ENCODE results near the gene DNAAF8.
A peak's percentile ranks its signal among the peaks of the same experiment; 100 is the strongest.

DNAAF8 gene

DNA sequence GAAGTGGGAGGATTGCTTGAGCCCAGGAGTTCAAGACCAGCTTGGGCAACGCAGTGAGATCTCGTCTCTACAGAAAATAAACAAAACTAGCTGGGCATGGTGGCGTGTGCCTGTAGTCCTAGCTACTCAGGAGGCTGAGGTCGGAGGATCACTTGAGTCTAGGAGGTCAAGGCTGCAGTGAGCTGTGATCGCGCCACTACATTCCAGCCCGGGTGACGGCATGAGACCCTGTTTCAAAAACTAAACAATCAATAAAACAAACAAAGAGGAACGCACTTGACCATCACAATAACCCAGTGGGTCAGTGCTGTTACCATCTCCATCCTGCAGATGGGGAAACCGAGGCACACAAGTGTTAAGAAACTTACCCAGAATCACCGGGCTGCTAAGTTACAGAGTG lies 18.9 kb downstream of the DNAAF8 start:
- DNase-seq = no peak

DNA sequence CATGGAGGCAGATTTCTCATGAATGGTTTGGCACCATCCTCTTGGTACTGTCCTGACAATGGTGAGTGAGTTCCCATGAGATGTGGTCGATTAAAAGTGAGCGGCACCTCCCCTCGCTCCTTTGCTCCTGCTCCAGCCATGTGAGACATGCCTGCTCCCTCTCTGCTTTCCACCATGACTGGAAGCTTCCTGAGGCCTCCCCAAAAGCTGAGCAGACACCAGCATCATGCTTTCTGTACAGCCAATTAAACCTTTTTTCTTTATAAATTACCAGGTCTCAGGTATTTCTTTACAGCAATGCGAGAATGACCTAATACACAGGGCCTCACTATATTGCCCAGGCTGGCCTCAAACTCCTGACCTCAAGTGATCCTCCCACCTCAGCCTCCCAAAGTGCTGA lies 20.5 kb downstream of the DNAAF8 start:
- no peak for DNase-seq

DNA sequence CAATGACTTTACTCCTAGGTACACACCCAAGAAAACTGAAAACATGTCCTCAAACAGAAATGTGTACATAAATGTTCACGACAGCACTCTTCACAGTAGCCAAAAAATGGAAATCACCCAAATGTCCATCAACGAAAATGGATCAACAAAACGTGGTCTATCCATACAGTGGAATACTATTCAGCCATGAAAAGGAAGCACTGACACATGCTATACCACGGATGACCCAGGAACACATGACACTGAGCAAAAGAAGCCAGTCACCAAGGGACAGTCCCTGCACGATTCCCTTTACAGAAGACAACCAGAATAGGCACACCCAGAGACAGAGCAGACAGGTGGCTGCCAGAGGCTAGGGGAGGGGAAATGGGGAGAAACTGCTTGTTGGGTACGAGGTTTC lies 21.4 kb downstream of the DNAAF8 start:
- DNase-seq = no peak

DNA sequence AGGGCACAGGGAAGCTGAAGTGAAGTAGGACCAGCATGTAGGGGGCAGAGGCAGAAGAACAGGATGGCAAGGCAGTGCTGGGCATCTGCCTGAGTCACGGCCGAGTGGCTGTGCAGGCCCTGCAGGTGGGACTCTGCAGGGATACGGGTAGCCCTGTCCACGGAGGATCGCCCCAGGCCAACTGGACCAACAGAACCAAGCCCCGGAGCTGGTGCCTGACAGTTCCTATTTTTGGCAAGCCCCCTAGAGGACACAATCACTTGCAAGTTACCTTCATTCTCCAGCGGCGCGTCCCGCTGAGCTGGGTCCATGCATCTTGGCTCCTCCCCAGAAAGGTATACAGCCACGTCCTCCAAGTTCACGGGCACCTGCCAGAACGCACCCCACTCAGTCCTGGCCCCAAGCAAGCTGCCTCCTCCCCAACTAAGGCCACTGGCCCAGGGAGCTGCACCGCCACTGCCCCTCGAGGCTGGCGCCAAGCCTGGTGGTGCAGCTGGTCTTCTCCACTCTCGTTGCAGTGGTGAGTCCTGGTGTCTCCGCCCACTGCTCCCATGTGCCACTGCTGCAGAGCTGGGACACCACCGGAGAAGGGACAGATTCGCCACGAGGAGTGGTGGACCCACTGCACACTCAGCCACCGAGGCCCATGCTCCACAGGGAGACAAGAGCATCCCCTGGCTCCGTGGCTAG lies 26.0 kb downstream of the DNAAF8 start:
- no peak for DNase-seq

DNA sequence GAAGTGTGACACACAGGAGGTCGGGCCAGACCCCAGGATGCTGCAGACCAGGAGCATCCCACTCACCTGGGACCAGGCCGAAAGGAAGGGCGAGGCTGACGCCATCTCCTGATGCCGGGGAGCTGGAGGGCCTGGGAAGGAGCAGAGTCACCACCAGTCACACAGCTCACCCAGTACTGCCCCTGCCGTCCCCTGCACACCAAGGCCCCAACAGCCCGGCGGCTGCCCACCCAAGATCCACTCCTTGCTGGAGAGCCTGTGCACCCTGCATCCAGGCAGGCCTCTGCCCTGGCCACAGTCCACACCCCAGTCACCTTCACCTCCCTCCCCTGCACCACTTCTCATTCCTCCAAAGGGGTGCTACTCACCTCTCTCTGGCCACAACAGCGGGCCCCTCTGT lies 27.9 kb downstream of the DNAAF8 start:
- DNase-seq = no peak

DNA sequence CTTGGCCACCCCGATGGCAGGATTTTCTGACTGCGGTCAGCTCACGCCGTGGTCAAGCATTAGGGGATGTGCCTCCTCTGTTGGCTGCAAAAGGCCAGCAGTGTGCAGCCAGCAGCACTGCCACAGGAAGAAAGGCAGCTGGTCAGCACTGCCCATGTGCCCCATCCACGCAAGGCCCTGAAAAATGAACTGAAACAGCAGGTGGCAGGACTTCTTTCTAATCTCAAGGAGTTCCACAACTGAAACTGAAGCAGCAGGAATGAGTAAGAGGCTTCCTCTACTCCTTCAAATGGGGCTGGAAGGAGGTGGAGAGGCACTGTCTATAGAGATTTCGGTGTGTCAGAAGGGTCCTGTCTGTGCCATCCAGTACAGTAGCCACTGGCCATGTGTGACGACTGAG lies 29.5 kb downstream of the DNAAF8 start:
- DNase-seq = no peak

DNA sequence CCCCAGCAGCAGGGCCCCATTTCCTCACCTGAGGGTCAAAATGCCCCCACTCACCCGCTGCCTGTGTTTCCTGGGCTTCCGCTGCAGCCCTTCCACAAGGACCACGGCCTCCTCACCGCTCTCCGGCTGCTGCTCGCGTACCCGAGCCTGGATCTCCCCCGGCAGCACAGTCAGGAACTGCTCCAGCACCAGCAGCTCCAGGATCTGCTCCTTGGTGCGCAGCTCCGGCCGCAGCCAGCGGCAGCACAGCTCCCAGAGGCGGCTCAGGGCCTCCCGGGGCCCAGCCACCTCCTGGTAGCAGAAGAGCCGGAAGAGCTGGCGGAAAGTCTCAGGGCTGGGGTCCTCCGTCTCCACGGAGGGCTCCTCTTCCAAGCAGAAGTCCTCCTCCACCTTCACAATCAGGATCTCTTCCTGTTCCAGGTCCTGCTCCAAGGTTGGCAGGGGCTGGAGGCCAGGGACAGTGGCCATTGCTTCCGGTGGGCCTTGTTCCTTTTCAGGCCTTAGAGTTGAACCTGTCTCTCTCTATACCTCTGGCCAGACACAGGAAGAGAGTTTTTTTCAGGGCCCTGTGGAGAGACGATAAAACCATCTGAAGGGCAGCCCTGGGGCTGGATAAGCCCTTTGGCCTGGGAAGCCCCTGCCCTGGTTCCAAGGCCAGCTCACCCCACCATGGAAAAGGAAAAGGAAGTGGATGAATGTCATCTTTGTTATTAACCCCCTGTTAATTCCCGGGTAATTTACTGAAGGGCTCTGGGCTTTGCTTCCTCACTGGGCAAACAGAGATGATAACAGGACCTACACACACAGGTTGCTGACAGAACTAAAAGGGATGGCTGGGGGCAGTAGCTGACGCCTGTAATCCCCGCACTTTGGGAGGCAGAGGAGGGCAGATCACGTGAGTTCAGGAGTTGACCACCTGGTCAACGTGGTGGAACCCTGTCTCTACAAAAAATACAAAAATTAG lies 31.5 kb downstream of the DNAAF8 start:
- no peak for DNase-seq

DNA sequence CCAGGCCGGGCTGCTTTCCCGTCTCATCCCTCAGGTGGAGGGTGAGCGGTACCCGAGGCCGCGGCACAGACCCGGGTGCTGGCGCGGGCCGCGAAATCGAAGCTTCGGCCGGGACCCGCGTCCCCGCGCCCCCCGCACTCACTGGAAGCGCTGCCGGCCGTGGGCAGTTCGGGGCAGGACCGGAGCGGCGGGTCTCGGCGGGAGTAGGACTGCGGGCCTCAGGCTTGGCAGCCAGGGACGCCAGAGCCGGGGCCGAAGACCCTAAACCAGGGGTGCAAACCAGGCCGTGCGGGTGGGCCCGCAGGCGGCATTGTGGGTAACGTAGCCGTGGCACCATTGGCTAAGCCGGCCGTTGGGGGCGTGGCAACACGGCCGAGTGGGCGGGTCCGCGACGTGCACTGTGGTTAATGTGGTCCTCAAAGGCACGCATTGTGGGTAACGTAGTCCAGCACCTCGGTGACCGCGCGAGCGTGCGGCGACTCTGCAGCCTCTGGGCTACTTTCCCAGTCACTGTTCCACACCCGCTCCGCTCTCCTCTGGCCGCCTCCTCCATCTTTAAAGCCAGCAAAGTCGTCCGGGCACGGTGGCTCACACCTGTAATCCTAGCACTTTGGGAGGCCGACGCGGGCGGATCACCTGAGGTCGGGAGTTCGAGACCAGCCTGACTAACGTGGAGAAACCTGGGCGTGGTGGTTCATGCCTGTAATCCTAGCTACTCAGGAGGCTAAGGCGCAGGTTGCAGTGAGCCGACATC lies 32.7 kb downstream of the DNAAF8 start, which contains the start of gene ZNF500:
Gene ZNF500 (minus strand): TSS at position 288 of the 754 bp plus-strand sequence. CDS start 1,184 bp downstream, outside the sequence.
- peak; percentile 94 for DNase-seq

DNA sequence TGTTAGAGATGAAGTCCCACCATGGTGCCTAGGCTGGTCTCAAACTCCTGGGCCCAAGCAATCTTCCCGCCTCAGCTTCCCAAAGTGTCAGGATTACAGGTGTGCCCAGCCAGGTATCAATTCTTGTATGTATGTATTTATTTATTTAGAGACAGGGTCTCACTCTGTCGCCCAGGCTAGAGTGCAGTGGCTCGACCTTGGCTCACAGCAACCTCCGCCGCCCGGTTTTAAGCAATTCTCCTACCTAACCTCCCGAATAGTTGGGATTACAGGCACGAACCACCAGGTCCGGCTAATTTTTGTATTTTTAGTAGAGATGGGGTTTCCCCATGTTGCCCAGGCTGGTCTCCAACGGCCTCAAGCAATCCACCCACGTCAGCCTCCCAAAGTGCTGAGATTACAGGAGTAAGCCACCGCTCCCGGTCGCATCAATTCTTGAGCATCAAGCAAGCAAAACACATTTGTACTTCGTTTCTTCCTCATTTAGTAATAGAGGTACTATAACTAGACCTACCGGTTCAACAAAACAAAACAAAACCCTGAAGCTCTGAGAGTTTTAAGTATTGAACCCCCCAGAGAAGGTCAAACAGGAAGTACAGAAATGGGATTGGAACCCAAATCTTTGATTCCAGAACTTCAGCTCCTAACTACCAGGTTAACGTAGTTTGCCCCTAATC lies 33.7 kb downstream of the DNAAF8 start:
- peak in 1 of 2 experiments; percentile 25 for DNase-seq

DNA sequence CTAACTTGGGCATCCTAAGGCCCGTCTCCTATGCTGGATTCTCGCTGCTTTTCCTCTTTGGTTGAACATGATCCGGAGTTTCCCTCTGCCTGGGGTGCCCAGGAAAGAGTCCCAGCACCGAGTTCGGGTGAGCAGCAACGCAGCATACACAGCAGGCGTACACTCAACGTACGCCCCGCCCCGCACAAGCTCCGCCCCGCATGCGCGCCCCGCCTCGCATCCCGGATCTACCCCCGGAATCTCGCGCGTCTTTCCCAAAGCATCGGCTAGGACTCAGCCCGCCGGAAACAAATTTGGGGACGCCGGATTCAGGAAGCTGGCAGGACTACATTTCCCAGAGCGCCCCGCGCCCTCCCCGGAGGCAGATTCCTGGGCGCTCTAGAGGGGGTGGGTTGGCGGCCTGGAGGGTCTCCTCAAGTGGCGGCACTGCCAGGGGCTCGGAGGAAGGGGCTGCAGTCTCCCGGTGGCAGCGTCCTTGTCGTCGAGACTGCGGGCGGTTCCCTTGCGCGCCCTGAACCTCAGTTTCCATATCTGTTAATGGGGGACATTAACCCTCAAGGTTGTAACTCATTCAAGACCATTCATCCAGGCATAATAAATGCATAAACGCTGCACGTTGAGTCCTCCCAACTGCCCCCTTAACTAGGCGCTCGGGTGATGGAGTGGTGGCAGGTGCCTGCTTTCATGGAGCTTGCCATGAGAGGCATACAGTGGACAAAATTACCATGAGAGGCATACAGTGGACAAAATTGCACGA lies 34.4 kb downstream of the DNAAF8 start:
- DNase-seq = peak; percentile 97

DNA sequence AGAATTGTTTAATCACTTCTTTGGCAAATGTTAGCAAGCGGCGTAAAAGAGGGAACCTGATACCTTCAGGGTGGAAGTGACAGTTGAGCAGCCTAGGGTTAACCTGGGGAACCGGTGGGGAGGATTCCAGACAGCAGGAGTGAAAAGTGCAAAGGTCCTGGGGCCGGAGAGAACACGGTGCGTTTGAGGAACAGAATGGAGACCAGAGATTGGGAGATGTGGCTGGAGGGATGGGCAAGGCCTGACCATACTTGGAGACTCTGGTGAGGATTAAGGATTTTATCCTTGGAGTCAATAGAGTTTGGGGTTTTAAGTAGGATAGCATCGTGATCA lies 34.9 kb downstream of the DNAAF8 start:
- DNase-seq = no peak

DNA sequence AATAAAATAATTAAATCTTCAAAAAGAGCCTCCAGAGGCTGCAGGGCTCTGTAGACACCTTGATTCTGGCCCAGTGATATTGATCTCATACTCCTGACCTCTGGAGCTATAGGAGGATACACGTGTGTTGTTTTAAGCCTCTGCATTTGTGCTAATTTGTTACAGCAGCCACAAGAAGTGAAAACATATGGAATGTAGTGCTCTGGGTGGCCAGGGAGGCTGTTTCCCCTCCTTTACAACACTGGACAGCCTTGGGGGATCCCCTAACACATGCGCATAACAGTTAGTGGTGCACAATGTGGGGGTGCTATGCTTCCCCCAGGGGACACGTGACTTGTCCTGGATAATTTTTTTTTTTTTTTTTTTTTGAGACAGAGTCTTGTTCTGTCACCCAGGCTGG lies 37.3 kb downstream of the DNAAF8 start:
- DNase-seq = no peak

DNA sequence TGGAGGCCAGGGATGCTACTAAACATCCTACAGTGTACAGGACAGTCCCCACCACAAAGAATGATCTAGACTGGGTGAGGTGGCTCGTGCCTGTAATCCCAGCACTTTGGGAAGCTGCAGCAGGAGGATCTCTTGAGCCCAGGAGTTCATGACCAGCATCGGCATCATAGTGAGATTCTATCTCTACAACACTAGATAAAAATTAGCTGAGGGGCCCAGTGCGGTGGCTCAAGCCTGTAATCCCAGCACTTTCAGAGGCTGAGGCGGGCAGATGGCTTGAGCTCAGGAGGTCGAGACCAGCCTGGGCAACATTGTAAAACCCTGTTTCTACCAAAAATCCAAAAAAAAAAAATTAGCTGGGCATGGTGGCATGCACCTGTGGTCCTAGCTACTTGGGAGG lies 38.0 kb downstream of the DNAAF8 start:
- no peak for DNase-seq

DNA sequence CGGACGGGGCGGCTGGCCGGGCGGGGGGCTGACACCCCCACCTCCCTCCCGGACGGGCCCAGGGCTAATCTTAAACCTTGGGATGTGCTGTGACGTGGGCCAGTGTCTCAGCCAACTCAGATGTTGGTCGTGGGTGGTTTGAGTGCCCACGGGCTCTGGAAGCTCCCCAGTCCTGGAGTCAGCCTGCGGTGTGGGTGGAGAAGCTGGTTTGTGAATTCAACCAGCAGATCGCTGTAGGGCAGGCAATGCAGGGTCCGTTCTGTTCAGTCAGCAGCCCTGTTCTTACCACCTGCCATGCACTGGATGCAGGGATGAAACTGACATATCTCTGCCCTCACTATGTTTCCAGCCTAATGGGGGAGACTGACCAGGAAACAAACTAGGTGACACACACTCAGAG lies 40.7 kb downstream of the DNAAF8 start:
- DNase-seq = no peak

DNA sequence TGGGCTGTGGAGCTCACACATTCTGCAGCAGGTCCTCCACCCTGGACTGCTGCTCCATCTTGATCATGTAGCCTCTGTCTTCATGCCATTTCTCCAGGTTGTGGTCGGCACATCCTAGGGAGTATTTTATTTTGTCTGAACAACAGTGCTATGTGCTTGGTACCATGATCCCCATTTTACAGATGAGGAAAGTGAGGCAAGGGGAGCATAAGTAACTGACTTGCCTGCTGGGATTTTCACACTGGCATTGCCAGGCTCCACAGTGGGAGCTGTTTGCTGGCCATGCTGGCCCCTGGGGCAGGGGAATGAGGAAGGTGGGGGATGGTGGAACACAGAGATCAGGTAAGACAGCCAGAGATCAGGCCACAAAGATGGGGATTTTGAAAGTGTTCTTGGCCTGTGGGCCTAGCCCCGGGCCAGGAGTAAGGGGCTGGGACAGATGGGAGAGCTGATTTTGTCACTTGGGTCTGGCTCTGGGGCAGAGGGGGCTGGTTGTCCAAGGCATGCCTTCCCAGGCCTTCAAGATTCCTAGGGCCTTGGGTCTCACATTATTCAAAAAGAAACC lies 41.9 kb downstream of the DNAAF8 start:
- no peak for DNase-seq

DNA sequence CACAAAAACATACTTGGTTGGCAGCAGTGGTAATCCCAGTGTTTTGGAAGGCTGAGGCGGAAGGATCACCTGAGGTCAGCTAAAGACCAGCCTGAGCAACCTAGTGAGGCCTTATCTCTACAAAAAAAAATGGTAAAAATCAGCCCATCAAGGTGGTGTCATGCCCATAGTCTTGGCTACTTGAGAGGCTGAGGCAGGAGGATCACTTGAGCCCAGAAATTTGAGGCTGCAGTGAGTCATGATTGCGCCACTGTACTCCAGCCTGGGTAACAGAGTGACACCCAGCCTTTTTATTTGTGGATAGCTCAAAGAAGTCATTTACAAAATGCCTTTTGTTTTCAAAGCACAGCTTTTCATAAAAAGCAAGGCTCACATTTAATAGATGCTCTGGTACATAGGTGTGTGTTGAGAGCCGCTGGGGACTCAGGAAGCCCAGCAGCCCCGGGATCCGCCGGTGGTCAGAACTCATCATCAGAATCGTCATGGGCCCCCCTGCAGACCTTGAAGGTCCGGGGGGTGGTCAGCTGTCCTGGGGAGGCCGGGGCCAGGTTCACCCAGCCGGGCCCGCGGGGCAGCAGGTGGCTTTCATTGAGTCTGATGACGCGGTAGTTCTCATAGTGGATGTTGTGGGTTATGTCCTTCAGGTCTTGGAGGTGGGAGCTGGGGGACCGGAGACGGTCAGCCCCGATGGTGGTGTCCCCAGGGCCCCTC lies 43.2 kb downstream of the DNAAF8 start:
- no peak for DNase-seq

DNA sequence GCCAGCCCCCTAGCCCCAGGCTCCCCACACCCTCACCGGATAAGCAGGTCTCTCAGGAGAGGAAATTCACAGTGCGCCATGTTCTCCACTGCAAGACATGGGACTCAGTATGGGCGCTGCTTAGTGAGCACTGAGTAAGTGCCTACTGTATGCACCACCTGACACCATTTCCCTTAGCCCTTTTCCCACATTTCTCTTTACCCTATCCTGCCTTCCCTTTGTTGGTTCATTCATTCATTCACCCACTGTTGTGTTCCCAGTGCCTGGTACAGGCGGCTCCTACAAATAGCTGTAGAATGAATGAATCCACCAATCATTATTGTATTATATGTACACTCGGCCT lies 43.7 kb downstream of the DNAAF8 start:
- DNase-seq = no peak

DNA sequence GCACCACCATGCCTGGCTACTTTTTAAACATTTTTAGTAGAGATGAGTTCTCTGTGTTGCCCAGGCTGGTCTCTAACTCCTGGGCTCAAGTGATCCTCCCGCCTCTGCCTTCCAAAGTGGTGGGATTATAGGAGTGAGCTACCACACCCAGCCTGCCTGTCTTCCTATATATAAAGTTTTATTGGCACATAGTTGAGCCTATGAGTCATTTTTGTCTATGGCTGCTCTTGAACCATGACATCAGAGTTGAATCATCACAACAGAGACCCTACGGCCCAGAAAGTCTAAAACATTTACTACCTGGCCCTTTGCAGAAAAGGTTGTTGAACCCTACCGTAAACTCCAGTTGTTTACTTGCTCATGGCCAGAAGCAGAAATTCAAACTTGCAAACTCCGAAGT lies 45.9 kb downstream of the DNAAF8 start:
- DNase-seq = no peak

DNA sequence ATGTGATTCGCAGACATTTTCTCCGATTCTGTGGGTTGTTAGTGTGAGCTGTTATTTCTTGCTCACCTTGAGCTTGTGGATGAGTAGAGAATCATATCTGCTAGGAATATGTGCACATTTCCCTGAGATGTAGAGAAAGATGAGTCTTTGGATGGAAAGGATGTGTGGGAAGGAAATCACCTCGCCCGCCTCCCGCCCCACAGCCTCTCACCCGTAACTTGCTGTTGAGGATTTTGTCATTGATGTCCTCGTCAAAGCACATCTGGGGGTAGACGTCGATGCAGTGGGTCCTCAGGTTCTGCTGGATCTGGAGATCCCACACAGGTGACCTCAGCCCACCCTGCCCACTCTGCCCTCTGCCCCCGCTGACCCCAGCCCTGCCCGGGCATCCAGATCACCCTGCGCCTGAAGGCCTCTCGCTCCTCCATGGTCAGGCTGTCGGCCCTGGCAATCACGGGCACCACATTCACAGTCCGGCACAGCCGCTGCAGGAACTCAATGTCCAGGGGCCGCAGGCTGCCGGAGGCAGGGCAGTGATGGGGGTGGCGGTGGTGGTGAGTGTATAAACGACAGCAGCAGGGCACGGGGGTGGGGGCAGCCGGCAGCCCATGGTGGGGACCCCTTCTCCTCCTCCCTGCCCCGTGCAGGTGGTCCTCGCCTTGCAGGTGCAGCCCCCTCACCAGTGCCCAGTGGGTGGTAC lies 49.1 kb downstream of the DNAAF8 start:
- DNase-seq = no peak

DNA sequence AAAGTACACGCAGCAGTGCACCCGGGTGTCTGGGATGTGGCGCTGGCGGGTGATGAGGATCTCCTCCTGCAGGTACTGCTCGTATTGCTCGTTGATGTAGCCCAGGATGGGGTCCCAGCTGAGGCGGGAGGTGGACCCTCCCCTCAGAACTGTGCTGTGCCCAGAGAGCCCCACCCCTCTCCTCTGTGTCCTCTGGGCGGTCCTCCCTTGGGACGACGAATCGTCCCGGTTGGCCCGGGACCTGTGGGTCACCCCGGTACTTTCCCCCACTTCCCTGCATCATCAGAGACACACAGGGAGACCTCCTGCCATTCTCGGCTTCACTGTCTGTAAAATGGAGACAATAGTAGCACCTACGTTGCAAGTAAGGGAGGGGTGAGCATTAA lies 49.6 kb downstream of the DNAAF8 start:
- no peak for DNase-seq

Data from SHP77 (cell line).